Astrocyte of the spinal cord (primary cell): Measurements from ENCODE around the gene CD58.

Experiments used
- DNase-seq: peaks from one replicate; pipeline ENCODE4 v3.0.0; 2011; ENCODE audit warnings: low read depth, low spot score
- H3K4me3 ChIP-seq: 2 replicates; pipeline ENCODE4 v1.5.1; 2011; ENCODE audit warnings: low read depth, mild to moderate bottlenecking, low read length, moderate library complexity
- CTCF ChIP-seq: IDR thresholded peaks from 2 replicates; pipeline ENCODE4 v1.5.1; 2012; ENCODE audit warnings: low read depth, mild to moderate bottlenecking, low read length, inconsistent platforms
- in situ Hi-C: cut with HindIII; loops from 2 replicates; pipeline ENCODE4 v1.10.0; 2017; ENCODE audit warnings: low sequenced_read_pairs

Gene CD58

GRCh38 chr1:116525440-116525839 is 45.4 kb downstream of the CD58 start:
- H3K4me3 ChIP-seq: no peak overlapping the region
- TF ChIP-seq CTCF: no peak
- DNase-seq: no peak
- in situ Hi-C loops: no loop called here

- no peak for DNase-seq
- no peak for TF ChIP-seq CTCF
- H3K4me3 ChIP-seq: no peak overlapping the region
- in situ Hi-C loops: no loop called here
These were observed 49.6 kb downstream of the CD58 start for GRCh38 chr1:116521186-116521585.

- DNase-seq: no peak
- no peak for TF ChIP-seq CTCF
- in situ Hi-C loops: no loop called here
- H3K4me3 ChIP-seq: no peak overlapping the region
These were observed 52.4 kb downstream of the CD58 start for GRCh38 chr1:116518400-116518799.

- DNase-seq: no peak
- in situ Hi-C loops: no loop called here
- H3K4me3 ChIP-seq: no peak overlapping the region
- TF ChIP-seq CTCF: no peak
These were observed 54.2 kb downstream of the CD58 start for GRCh38 chr1:116516631-116517030.

GRCh38 chr1:116515702-116516101 is 55.1 kb downstream of the CD58 start:
- H3K4me3 ChIP-seq: no peak overlapping the region
- no peak for DNase-seq
- no peak for TF ChIP-seq CTCF
- in situ Hi-C loops: no loop called here

GRCh38 chr1:116514708-116515525 is 55.9 kb downstream of the CD58 start:
- TF ChIP-seq CTCF: no peak
- DNase-seq: peak; percentile 43
- H3K4me3 ChIP-seq: no peak overlapping the region
- in situ Hi-C loops: no loop called here
